H1 (cell line): ENCODE measurements around the gene ALK. TPM values are rescaled to one million over a fixed set of nuclear protein-coding genes. Genes with fewer than 3 reads are reported as not detected.
A peak's percentile ranks its signal among the peaks of the same experiment; 100 is the strongest.

Experiments used
- CTCF ChIA-PET: fragments of 300-600 bp; sonication (Branson Sonifier 250); formaldehyde crosslinking; loops from one replicate; lab custom pipeline; 2021; ENCODE audit not compliant: partially characterized antibody; lab: Charles Lee
- POLR2A ChIA-PET: fragments of 300-600 bp; sonication (Branson Sonifier 250); formaldehyde crosslinking; loops from one replicate; lab custom pipeline; 2021; ENCODE audit warnings: inconsistent platforms; ENCODE audit not compliant: partially characterized antibody; lab: Charles Lee
- DNase-seq, 2 experiments: peaks; one replicate each; pipeline versions ENCODE4 v3.0.0 to v3.0.0-alpha.2; 2010 to 2022; ENCODE audit warnings: low spot score in 2 of 2, low read depth in 1 of 2, mixed read lengths in 1 of 2
- FAIRE-seq: peaks from 2 replicates; lab custom pipeline; 2011; peaks lifted over from hg19 to GRCh38; lab: Jason Lieb, UNC
- H2AFZ ChIP-seq: 2 replicates; pipeline ENCODE4 v1.8.1; 2012; ENCODE audit warnings: low read length, inconsistent platforms
- H2AK5ac ChIP-seq: 2 replicates; pipeline ENCODE4 v1.6.1; 2013; ENCODE audit warnings: low read depth, low read length
- H2BK120ac ChIP-seq: replicated peaks from 2 replicates; pipeline ENCODE3; 2013; ENCODE audit warnings: low read depth, low read length, inconsistent platforms
- H2BK12ac ChIP-seq: 2 replicates; pipeline ENCODE4 v1.6.1; 2013; ENCODE audit warnings: low read depth, low read length
- H2BK15ac ChIP-seq: 2 replicates; pipeline ENCODE4 v1.6.1; 2013; ENCODE audit warnings: low read length
- H2BK20ac ChIP-seq: 2 replicates; pipeline ENCODE4 v1.6.1; 2013; ENCODE audit warnings: low read length
- H2BK5ac ChIP-seq: 2 replicates; pipeline ENCODE4 v1.6.1; 2013; ENCODE audit warnings: low read depth, low read length
- H3K14ac ChIP-seq: 2 replicates; pipeline ENCODE4 v1.6.1; 2013; ENCODE audit warnings: inconsistent platforms; ENCODE audit not compliant: insufficient read length
- H3K18ac ChIP-seq: 2 replicates; pipeline ENCODE4 v1.6.1; 2013; ENCODE audit warnings: low read length; ENCODE audit errors: extremely low read depth
- H3K23ac ChIP-seq: 2 replicates; pipeline ENCODE4 v1.6.1; 2013; ENCODE audit warnings: inconsistent platforms; ENCODE audit not compliant: insufficient read length
- H3K23me2 ChIP-seq: 2 replicates; pipeline ENCODE4 v1.6.1; 2013; ENCODE audit warnings: low read depth, low read length
- H3K27ac ChIP-seq: 2 replicates; pipeline ENCODE4 v1.6.1; 2011; ENCODE audit warnings: low read depth, low read length, inconsistent platforms
- H3K27me3 ChIP-seq, 4 experiments: replicated peaks in 1 of 4; 1 replicate in 1 of 4; 2 replicates in 3 of 4; pipeline versions ENCODE4 v1.6.1 to v1.8.1; 2011 to 2013; ENCODE audit warnings: low read length in 3 of 4, mild to moderate bottlenecking in 3 of 4, inconsistent platforms in 2 of 4, mixed read lengths in 2 of 4, moderate library complexity in 1 of 4; ENCODE audit not compliant: control insufficient read depth in 3 of 4, insufficient read depth in 3 of 4; ENCODE audit errors: extremely low read depth in 1 of 4
- H3K36me3 ChIP-seq, 4 experiments: 2 replicates each; pipeline versions ENCODE4 v1.6.1 to v1.8.1; 2011 to 2013; ENCODE audit warnings: mild to moderate bottlenecking in 4 of 4, low read length in 3 of 4, moderate library complexity in 2 of 4, control low read depth in 1 of 4, inconsistent platforms in 1 of 4; ENCODE audit not compliant: insufficient read depth in 4 of 4, control insufficient read depth in 2 of 4
- H3K4ac ChIP-seq: replicated peaks from 2 replicates; pipeline ENCODE3; 2013; ENCODE audit warnings: low read length, low read depth, mixed read lengths, inconsistent platforms; ENCODE audit not compliant: insufficient read length
- H3K4me1 ChIP-seq, 4 experiments: replicated peaks in 1 of 4; 1 replicate in 1 of 4; 2 replicates in 3 of 4; pipeline versions ENCODE4 v1.6.1 to v1.8.1; 2011 to 2013; ENCODE audit warnings: low read length in 3 of 4, inconsistent platforms in 2 of 4, mixed read lengths in 1 of 4; ENCODE audit not compliant: insufficient read depth in 4 of 4, control insufficient read depth in 3 of 4
- H3K4me2 ChIP-seq, 2 experiments: 2 replicates each; pipeline versions ENCODE4 v1.6.1 to v1.8.1; 2011 to 2013; ENCODE audit warnings: low read depth in 2 of 2, low read length in 2 of 2, control low read depth in 1 of 2, inconsistent platforms in 1 of 2, mild to moderate bottlenecking in 1 of 2; ENCODE audit not compliant: insufficient read depth in 1 of 2
- H3K4me3 ChIP-seq, 4 experiments: fragments of 200-600, 300-600 bp in 1 of 4; sonication (generic), shearing (Covaris generic), sonication (Bioruptor Twin) in 1 of 4; 2 replicates each; pipeline versions ENCODE4 v1.5.1 to v1.8.1; 2011 to 2016; ENCODE audit warnings: low read length in 4 of 4, low read depth in 3 of 4, control low read depth in 2 of 4, inconsistent platforms in 2 of 4, mild to moderate bottlenecking in 2 of 4, mixed read lengths in 1 of 4, moderate library complexity in 1 of 4; ENCODE audit not compliant: insufficient read depth in 2 of 4; ENCODE audit errors: extremely low read depth in 1 of 4
- H3K56ac ChIP-seq: replicated peaks from 2 replicates; pipeline ENCODE3; 2013; ENCODE audit warnings: low read depth, mild to moderate bottlenecking, mixed read lengths, low read length, inconsistent platforms; ENCODE audit not compliant: insufficient read length
- H3K79me1 ChIP-seq: 2 replicates; pipeline ENCODE4 v1.6.1; 2013; ENCODE audit warnings: low read depth, low read length, control low read depth
- H3K79me2 ChIP-seq, 2 experiments: 2 replicates each; pipeline versions ENCODE4 v1.6.1 to v1.8.1; 2012 to 2013; ENCODE audit warnings: low read length in 2 of 2, mild to moderate bottlenecking in 2 of 2, inconsistent platforms in 1 of 2; ENCODE audit not compliant: insufficient read depth in 2 of 2, control insufficient read depth in 1 of 2
- H3K9ac ChIP-seq, 4 experiments: replicated peaks in 1 of 4; 1 replicate in 1 of 4; 2 replicates in 3 of 4; pipeline versions ENCODE4 v1.6.1 to v1.8.1; 2011 to 2013; ENCODE audit warnings: low read depth in 3 of 4, low read length in 3 of 4, control low read depth in 2 of 4, mild to moderate bottlenecking in 2 of 4, moderate library complexity in 2 of 4, inconsistent platforms in 1 of 4; ENCODE audit errors: extremely low read depth in 1 of 4
- H3K9me3 ChIP-seq, 2 experiments: 2 replicates each; pipeline versions ENCODE4 v1.6.1 to v1.8.1; 2012 to 2013; ENCODE audit warnings: mild to moderate bottlenecking in 2 of 2, moderate library complexity in 2 of 2, control low read depth in 1 of 2, inconsistent platforms in 1 of 2, low read depth in 1 of 2, low read length in 1 of 2, mixed read lengths in 1 of 2; ENCODE audit not compliant: insufficient read depth in 2 of 2
- H4K20me1 ChIP-seq, 2 experiments: replicated peaks in 1 of 2; 2 replicates each; pipeline versions ENCODE3 to v1.8.1; 2011 to 2013; ENCODE audit warnings: inconsistent platforms in 2 of 2, low read length in 2 of 2, mild to moderate bottlenecking in 1 of 2; ENCODE audit not compliant: insufficient read depth in 2 of 2, control insufficient read depth in 1 of 2
- H4K5ac ChIP-seq: 2 replicates; pipeline ENCODE4 v1.6.1; 2013; ENCODE audit warnings: low read length, low read depth, mixed read lengths, inconsistent platforms; ENCODE audit not compliant: insufficient read length
- H4K8ac ChIP-seq: 2 replicates; pipeline ENCODE4 v1.8.0; 2013; ENCODE audit warnings: mild to moderate bottlenecking, moderate library complexity, low read length, inconsistent platforms; ENCODE audit not compliant: insufficient read depth; ENCODE audit errors: extremely low read depth
- H4K91ac ChIP-seq: replicated peaks from 2 replicates; pipeline ENCODE3; 2013; ENCODE audit warnings: low read length, mixed read lengths, inconsistent platforms; ENCODE audit not compliant: insufficient read length
- CEBPB ChIP-seq: IDR thresholded peaks from 2 replicates; pipeline ENCODE4 v1.6.1; 2012; ENCODE audit warnings: low read depth, low read length
- EZH2 ChIP-seq: fragments of 200-600 bp; sonication (generic); IDR thresholded peaks from 2 replicates; pipeline ENCODE4 v1.7.1; 2012; ENCODE audit warnings: low read depth, mild to moderate bottlenecking, moderate library complexity, low read length, inconsistent platforms; ENCODE audit not compliant: severe bottlenecking
- FOSL1 ChIP-seq: IDR thresholded peaks from 2 replicates; pipeline ENCODE4 v1.6.1; 2011; ENCODE audit warnings: mild to moderate bottlenecking, low read depth, low read length, moderate library complexity; ENCODE audit not compliant: insufficient read depth
- HDAC2 ChIP-seq, 2 experiments: fragments of 300-600 bp in 1 of 2; sonication (generic) in 1 of 2; IDR thresholded peaks; 2 replicates each; pipeline ENCODE4 v1.6.1; 2011 to 2012; ENCODE audit warnings: low read depth in 2 of 2, low read length in 2 of 2, mild to moderate bottlenecking in 2 of 2, moderate library complexity in 2 of 2, borderline replicate concordance in 1 of 2, inconsistent platforms in 1 of 2
- JUND ChIP-seq: IDR thresholded peaks from 2 replicates; pipeline ENCODE4 v1.6.1; 2011; ENCODE audit warnings: mild to moderate bottlenecking, improper control_type of control experiment, low read length
- KDM1A ChIP-seq: fragments of 200-600, 300-600 bp; sonication (generic); IDR thresholded peaks from 2 replicates; pipeline ENCODE4 v1.7.1; 2016; ENCODE audit warnings: mild to moderate bottlenecking, low read length, borderline replicate concordance
- NANOG ChIP-seq: IDR thresholded peaks from 2 replicates; pipeline ENCODE4 v1.6.1; 2011; ENCODE audit warnings: low read length, low read depth, mild to moderate bottlenecking, inconsistent platforms; ENCODE audit not compliant: insufficient read depth, poor library complexity, severe bottlenecking
- PHF8 ChIP-seq: fragments of 200-600 bp; sonication (generic); conservative IDR thresholded peaks from 2 replicates; pipeline ENCODE4 v1.7.1; 2012; ENCODE audit warnings: low read depth, mild to moderate bottlenecking, inconsistent platforms, low read length, moderate library complexity
- SP1 ChIP-seq: IDR thresholded peaks from 2 replicates; pipeline ENCODE4 v1.6.1; 2011; ENCODE audit warnings: low read depth, low read length
- SP4 ChIP-seq: IDR thresholded peaks from 2 replicates; pipeline ENCODE4 v1.6.1; 2012; ENCODE audit warnings: low read length, inconsistent platforms
- TBP ChIP-seq: IDR thresholded peaks from 2 replicates; pipeline ENCODE4 v1.6.1; 2011; ENCODE audit warnings: low read depth, low read length, improper control_type of control experiment
- TCF12 ChIP-seq: IDR thresholded peaks from 2 replicates; pipeline ENCODE4 v1.6.1; 2011; ENCODE audit warnings: low read depth, mild to moderate bottlenecking, low read length
- whole genome bisulfite sequencing, 2 experiments: shearing (Covaris generic) in 1 of 2; methylation state at CpG; one replicate each; pipeline versions ENCODE4 v1.1.6 to v1.1.7; 2013 to 2015; ENCODE audit warnings: low lambda C conversion rate in 2 of 2, mixed read lengths in 2 of 2, inconsistent platforms in 1 of 2, low coverage in 1 of 2, missing lambda C conversion rate in 1 of 2; ENCODE audit not compliant: insufficient replicate concordance in 2 of 2, insufficient coverage in 1 of 2, insufficient read length in 1 of 2; ENCODE audit errors: extremely low coverage in 1 of 2, missing lambda C conversion rate in 1 of 2; 5-methylcytosine and 5-hydroxymethylcytosine counted together
- polyA plus RNA-seq, 7 experiments: library from polyadenylated mRNA; depleted of rRNA in 3 of 7; stranded (reverse) in 5 of 7; unstranded in 2 of 7; fragments of >200 nt in 5 of 7; fragments of 200-250 nt in 2 of 7; gene quantifications; 1 replicate in 5 of 7; 2 replicates in 1 of 7; 4 replicates in 1 of 7; pipeline versions ENCODE4 v1.2.1 to v1.2.3, GENCODE V29; 2011 to 2013; ENCODE audit warnings: missing spikeins in 2 of 7, mixed read lengths in 2 of 7
- total RNA-seq: library from RNA; stranded (reverse); fragmentation: NEBNext Ultra II Directional; extraction: Animal tissue kit (Norgen Biotek cat#: 25700); gene quantifications from 2 replicates; pipeline ENCODE4 v1.2.1, GENCODE V29; 2021

ALK gene
- total and polyA plus RNA-seq, 2 of the 8 experiments (the other 6 are each of a cell fraction or from before 2014, with no cell fraction given), result 0.02 to 0.09 TPM

DNA sequence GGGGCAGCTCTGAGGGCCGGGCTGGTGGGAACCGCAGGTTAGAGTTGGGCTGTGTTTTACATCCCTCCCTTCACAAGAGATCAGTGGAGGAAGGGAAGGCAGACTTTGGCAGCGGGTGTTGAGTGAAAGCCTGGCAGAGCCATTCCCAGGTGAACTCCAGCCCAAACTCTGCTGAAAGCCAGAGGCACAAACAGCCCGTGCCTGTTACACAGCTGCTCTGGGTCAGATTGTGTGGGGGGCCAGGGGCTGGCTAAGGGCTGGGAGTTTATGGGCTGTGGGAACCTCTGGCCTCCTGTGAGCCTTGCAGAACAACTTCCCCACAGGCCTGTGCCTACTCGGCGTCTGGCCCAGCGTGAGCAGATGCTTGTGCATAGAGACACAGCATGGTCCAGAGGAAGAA is 519.4 kb downstream of the ALK start:
- Histone ChIP-seq H2AFZ (peak overlapping the region; percentile 54; the same call in 1 of the 2 replicates), H2BK120ac (no peak overlapping the region), H3K4ac (no peak overlapping the region), H3K4me3 (no peak overlapping the region), H3K14ac (no peak overlapping the region), H2AK5ac (no peak overlapping the region), H2BK12ac (no peak overlapping the region), H4K20me1 (no peaks in the 10 kb centered on the region), H3K23ac (no peak overlapping the region), H2BK20ac (no peak overlapping the region), H3K4me1 (no peaks in the 10 kb centered on the region), H3K36me3 (no peaks in the 10 kb centered on the region), H3K79me1 (no peaks in the 10 kb centered on the region), H4K8ac (no peak overlapping the region), H3K56ac (no peak overlapping the region), H4K91ac (no peak overlapping the region), H3K79me2 (no peaks in the 10 kb centered on the region), H3K23me2 (no peaks in the 10 kb centered on the region), H2BK5ac (no peak overlapping the region), H3K9ac (no peak overlapping the region), H3K4me2 (no peak overlapping the region), H3K27ac (no peak overlapping the region), H4K5ac (no peak overlapping the region), H3K18ac (no peak overlapping the region), H3K27me3 (no peaks in the 10 kb centered on the region), H3K9me3 (no peaks in the 10 kb centered on the region), H2BK15ac (no peak overlapping the region)
- no peak for TF ChIP-seq EZH2
- TF ChIP-seq NANOG, result no peak
- no peak for TF ChIP-seq HDAC2 (IDR thresholded peaks at IDR 0.05; ENCODE audit: borderline replicate concordance in 1 of 2, low read depth in 2 of 2, low read length in 2 of 2)
- no peak for TF ChIP-seq CEBPB
- no peak for TF ChIP-seq KDM1A
- no peak for TF ChIP-seq FOSL1
- no peak for TF ChIP-seq TBP
- TF ChIP-seq JUND, result no peak
- no peak for TF ChIP-seq SP4
- no peak for TF ChIP-seq PHF8
- no peak for TF ChIP-seq TCF12
- no peak for TF ChIP-seq SP1
- WGBS, 2 experiments, result 83% methylated on average over 7 of the region's 7 CpGs; no CpG with 5 or more reads in 1 of the 2 experiments
- POLR2A ChIA-PET, result no interaction called here
- CTCF ChIA-PET, result no interaction called here
- DNase-seq (no peak), FAIRE-seq (no peak)
